Muscle of arm (tissue), 12 donors: ENCODE data around the gene NES. TPM values are rescaled to one million over a fixed set of nuclear protein-coding genes. Genes with fewer than 3 reads are reported as not detected.

Experiments used
- DNase-seq: peaks from one replicate; pipeline ENCODE4 v3.0.0-alpha.2; 2013
- polyA plus RNA-seq, 12 donors: library from polyadenylated mRNA; unstranded; fragments of 120-200 nt; gene quantifications; one replicate each; pipeline ENCODE4 v1.2.1, GENCODE V29; 2013; ENCODE audit not compliant: insufficient read length in 12 of 12

Gene NES
- polyA plus RNA-seq, 12 donors: 318 to 1,186 (median 743) TPM

GRCh38 chr1:156706657-156707416 lies 29.6 kb upstream of the NES start:
- DNase-seq: peak; percentile 93

- DNase-seq: peak; percentile 91
Measured at GRCh38 chr1:156705918-156706656, 28.9 kb upstream of the NES start.

DNA sequence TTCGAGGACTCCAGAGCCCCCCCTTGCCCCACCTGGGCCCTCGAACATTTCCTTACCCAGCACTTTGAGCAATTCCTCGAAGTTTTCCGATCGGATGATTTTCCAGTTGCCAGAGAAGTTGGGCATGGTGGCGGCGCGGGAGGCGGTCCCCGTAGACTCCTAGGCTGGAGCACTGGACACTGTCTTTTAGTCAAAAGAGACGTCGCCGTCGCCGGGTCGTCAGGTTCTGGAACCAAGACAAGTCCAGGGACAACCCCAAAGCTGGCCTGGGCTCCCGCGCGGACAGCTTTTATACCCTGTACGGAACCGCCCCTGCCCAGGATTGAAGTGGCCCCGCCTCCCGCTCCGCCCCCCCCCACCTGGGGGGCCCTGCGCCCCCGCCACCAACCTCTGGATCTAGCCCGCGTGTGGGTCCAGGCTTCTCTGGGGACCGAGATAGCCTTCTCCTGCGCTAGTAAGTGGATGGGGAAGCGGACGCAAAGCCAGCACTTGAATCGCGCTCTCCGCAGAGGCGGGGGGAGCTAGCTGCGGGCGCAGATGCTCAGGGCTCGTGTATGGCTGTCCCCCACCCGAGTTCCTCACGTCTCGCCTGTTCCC lies 28.2 kb upstream of the NES start, which contains the start of gene CRABP2:
CRABP2 (minus strand) TSS at position 263 of the 597 bp plus-strand sequence; CDS start at position 126, 137 bp downstream.
- DNase-seq: peak; percentile 83

- DNase-seq: no peak
Measured at GRCh38 chr1:156704930-156705320, 27.7 kb upstream of the NES start.

GRCh38 chr1:156704166-156704711 lies 27.0 kb upstream of the NES start:
- DNase-seq: no peak

DNA sequence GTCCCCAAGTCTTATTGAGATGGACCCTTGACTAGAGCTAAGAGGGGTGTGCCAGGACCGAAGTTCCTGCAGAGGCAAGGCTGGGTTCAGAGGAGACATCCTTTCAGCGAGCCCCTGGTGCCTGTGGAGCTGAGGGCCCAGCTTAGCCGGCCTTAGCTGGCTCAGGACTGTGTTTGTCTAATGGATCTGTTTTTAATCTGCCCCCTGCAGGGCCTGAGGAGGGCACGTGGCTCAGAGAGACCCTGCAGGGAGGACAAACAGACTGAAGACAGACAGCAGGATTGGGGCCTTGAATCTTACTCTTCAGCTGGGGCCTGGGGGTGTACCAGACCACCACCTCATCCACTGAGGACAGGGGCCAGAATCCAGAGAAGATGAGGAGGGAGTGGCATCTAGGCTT lies 26.5 kb upstream of the NES start:
- no peak for DNase-seq

DNA sequence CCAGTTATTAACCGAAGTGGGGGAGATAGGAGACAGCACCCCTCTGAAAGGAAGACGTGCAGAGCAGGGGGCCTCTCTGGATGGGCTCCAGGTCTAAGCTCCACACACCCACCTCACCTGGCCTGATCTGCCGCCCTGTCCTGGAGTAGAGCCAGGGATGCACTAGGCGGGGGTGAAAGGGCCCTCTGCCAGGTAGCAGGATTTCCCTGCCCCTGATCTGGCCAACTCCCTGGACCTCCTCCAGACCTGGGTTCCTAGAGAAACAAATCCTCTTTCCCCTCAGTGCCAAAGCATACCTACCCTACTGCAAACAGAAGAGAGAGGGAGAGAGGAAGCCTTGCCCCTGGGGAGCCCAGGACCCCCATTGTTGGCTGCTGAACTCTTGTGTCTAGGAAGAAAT lies 26.1 kb upstream of the NES start:
- no peak for DNase-seq

DNA sequence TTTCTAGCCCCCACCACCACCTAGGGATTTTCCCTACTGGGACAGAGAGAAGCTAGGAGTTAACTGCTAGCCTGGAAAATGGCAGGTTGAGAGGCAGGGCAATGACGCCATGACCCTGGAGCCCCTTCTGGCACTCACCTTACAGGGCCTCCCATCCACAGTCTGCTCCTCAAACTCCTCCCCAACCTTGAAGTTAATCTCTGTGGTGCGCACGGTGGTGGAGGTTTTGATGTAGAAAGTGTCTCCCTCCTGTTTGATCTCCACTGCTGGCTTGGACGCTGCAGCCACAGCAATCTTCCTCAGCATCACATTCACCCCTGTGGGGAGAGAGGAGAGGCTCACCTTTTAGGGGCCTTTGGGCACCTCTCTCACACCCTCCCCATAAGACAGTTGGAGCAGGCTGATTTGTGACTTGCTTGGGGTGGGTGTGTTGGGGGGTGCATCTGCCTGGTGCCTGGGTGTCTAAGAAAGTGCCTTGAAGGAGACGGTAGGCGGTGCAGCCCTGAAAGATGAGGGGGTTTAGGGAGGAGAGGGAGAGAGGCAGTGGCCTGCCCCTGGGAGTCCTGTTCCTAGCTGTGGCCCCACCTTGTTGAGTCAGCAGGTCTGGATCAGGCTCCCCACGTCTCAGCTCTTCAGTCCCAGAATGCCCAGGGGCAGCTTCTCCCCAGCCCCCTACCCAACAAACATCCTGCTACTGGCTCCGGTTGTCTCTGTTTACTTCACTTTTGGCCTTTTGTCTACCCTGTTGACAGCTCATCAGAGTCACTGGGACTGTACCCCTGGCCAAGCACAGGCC lies 23.7 kb upstream of the NES start:
- no peak for DNase-seq

- DNase-seq: no peak
Measured at GRCh38 chr1:156698995-156699394, 21.8 kb upstream of the NES start.

DNA sequence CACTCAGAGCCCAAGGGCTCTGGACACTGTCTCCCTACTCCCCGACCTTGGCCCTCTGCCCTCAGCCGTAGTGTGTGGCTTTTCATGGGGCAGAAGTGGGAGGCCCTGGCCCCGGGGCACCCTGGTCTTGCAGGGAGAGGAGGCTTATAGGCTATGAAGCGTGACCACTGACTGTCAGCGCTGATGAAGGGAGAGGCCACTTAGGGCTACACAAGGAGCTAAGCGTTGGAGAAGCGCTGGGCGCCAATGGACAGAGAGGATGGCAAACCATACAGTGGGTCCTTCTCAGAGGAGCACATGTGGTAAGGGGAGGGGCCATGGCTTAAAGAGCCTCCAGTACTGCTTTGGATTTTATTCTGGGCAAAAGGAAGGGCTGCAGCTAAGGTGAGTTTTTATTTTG lies 20.3 kb upstream of the NES start:
- no peak for DNase-seq

- no peak for DNase-seq
Measured at GRCh38 chr1:156696755-156697154, 19.5 kb upstream of the NES start.

GRCh38 chr1:156694690-156694962 lies 17.4 kb upstream of the NES start:
- no peak for DNase-seq

GRCh38 chr1:156693848-156694689 lies 16.9 kb upstream of the NES start:
- DNase-seq: no peak

GRCh38 chr1:156692925-156693847 lies 16.0 kb upstream of the NES start:
- DNase-seq: no peak

DNA sequence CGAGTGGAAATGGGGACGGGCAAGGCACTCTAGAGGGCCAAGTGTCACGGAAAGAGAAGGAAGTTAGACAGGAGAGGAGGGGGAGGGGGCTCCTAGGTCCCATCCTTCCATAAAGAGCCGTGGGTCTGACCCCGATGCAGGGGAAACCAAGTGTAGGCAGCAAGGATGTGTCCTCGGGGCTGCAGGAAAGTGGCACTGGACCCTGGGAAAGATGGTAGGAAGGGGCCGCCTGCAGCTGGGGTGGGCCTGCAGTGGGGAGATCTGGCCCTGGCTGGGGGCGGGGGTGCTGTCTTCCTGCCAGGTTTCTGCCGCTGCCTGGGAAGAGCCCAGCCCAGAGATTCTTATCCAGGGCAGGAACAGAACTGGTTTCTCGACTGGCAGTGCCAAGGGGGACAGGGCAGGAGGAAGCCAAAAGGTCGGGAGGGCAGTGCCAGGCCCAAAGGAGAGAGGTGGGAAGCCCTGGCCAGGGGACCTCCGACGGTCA lies 15.3 kb upstream of the NES start:
- no peak for DNase-seq

DNA sequence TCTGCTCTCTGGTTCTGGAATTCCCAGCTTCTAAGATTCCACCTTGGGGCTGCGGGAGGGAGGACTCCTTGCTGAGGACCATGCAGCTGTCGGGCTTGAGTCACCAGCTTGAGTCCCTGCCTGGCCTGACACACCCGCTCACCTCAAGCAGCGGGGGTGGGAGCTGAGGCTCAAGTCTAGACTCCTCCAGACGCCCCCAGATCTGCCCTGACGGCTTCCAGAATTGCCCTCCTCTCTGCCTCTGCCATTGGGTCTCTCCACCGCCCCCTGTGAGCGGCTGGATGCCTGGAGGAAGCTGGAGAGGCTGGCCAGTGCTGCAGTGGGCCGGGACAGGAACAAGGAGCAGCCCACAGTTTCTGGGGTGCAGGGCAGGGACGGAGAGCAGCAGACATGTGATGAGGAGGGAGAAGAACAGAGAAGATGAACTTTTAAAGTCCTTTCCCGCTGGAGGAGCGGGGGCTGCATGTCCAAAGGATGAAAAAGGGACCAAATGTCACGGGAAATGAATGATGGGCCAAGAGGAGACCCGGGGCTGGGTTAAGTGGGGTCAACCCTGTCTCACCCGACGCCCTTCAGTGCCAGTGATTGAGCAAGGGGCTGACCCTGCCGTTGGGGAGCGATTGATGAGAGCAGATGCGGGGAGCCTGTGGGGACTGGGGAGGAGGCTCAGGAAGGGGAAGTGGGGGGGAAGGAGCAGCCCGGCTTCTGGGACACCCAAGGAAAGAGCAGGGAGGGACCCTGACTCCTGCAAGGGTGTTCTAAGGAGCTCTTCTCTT lies 14.6 kb upstream of the NES start:
- no peak for DNase-seq

- DNase-seq: no peak
Measured at GRCh38 chr1:156691191-156691590, 14.0 kb upstream of the NES start.

- DNase-seq: no peak
Measured at GRCh38 chr1:156690675-156691036, 13.4 kb upstream of the NES start.
